AG09309 (cell line): ENCODE results near the gene IFT43.

Source experiments
- DNase-seq: peaks from one replicate; pipeline ENCODE4 v3.0.0-alpha.2; 2010; ENCODE audit warnings: low read depth
- H3K4me3 ChIP-seq: 2 replicates; pipeline ENCODE4 v1.5.1; 2011; ENCODE audit warnings: mild to moderate bottlenecking, low read depth, low read length, moderate library complexity; ENCODE audit not compliant: control insufficient read depth
- CTCF ChIP-seq: IDR thresholded peaks from 2 replicates; pipeline ENCODE4 v1.5.1; 2011; ENCODE audit warnings: mild to moderate bottlenecking, low read depth, low read length, inconsistent platforms; ENCODE audit not compliant: insufficient read depth, control insufficient read depth; ENCODE audit errors: missing control alignments

Gene IFT43

GRCh38 chr14:76112889-76113624 is 127.5 kb downstream of the IFT43 start:
- no peak for DNase-seq
- TF ChIP-seq CTCF = no peak
- H3K4me3 ChIP-seq = no peak overlapping the region

DNA sequence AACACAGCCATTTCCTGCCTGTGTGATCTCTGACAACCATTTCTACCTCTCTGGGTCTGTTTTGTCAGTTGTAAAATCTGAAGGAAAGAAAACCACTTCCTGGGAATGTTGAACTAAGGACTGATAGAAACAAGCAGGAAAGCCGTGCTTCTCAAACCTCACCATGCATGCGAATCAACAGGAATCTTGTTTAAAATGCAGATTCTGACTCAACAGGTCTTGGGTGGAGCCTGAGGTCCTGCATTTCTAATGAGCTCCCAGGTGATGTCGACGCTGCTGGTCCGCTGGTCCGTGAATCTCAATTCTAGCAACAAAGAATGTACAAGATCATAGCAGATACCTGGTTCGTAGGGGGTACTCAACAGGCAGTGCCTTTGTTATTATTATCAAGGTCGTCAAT is 128.1 kb downstream of the IFT43 start:
- no peak overlapping the region for H3K4me3 ChIP-seq
- DNase-seq = no peak
- no peak for TF ChIP-seq CTCF

DNA sequence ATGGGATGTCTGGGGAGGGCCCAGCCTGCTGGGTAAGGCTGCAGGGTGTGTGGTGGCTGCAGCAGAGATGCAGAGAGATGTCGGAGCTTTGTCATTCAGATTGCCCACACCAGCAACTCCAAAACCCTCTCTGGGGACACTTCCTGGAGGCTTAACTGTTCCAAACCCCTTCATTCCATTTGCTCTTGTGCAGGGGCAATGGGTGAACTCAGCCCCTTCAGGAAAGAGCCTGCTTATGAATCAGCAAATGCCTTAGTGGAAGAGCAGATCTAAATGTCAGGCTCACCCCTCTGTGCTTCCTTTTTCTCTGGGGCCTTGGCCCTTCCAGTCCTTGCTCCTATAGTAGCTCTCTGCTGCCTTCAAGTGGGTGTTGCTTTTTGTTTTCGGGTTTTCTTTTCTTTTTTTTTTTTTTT is 129.5 kb downstream of the IFT43 start:
- TF ChIP-seq CTCF = no peak
- DNase-seq = no peak
- H3K4me3 ChIP-seq = no peak overlapping the region

GRCh38 chr14:76117789-76118484 is 132.4 kb downstream of the IFT43 start:
- no peak overlapping the region for H3K4me3 ChIP-seq
- no peak for DNase-seq
- no peak for TF ChIP-seq CTCF

GRCh38 chr14:76118594-76118993 is 133.0 kb downstream of the IFT43 start:
- TF ChIP-seq CTCF = no peak
- H3K4me3 ChIP-seq = no peak overlapping the region
- no peak for DNase-seq

GRCh38 chr14:76121089-76121748 is 135.7 kb downstream of the IFT43 start:
- DNase-seq = no peak
- TF ChIP-seq CTCF = no peak
- no peak overlapping the region for H3K4me3 ChIP-seq
